ENCODE data around the gene CGNL1.
A peak's percentile ranks its signal among the peaks of the same experiment; 100 is the strongest.

Gene CGNL1

GRCh38 chr15:57528940-57529565 is 152.7 kb downstream of the CGNL1 start:
- DNase-seq: no peak

DNA sequence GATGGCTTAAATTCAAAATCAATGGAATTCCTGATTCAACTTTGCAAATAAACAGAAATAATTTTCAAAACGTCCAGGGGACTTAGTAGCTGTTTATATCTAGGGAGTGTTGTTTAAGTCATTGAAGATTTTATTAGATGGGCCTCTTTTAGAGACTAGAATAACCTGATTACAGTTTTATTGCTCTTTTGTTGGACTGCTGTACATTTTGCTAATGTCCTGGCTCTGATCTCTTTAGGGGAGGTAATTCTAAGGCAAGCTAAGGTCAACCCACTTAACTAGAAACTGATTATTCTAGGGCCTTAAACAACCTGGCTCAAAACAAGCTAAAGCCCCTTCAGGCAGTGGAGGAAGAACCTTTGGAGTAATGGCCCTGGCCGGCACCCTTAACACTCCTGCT is 153.4 kb downstream of the CGNL1 start:
- no peak for DNase-seq

DNA sequence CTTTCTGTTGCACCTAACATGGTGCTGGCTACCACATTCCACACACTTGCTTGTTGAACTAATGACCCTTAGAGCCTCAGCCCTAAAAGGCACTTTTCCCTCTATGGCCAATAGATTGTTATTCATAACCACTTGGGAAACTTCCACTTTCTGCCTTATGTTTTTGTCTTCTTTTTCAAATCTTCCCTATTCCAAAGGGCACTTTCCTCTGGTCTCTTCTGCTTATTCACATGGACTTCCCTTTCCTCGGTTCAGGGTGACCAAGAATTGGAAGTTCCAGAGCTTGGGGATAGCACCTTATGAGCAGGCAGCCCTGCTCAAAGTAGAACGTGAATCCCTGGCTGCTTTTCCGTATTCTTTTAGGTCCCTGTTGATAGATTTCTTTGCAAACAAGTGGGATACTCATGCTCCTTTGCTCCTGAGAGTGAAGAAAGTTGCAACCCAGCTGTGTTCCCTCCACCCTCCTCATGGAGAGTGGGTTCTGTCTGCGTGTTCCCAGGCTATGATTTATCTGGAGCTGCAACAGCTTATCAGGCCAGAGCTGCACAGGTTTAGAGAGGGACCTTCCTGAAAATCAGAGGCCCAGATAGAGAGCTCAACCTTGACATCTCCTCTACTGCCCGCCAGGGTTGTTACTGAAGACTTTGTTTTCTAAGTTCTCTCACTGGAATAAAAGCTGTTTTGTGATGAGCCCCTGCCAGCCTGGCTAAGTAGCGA is 156.6 kb downstream of the CGNL1 start:
- no peak for DNase-seq

GRCh38 chr15:57533448-57533799 is 157.1 kb downstream of the CGNL1 start:
- DNase-seq: no peak

- DNase-seq: no peak
Observed at GRCh38 chr15:57534281-57534680, 158.0 kb downstream of the CGNL1 start.

DNA sequence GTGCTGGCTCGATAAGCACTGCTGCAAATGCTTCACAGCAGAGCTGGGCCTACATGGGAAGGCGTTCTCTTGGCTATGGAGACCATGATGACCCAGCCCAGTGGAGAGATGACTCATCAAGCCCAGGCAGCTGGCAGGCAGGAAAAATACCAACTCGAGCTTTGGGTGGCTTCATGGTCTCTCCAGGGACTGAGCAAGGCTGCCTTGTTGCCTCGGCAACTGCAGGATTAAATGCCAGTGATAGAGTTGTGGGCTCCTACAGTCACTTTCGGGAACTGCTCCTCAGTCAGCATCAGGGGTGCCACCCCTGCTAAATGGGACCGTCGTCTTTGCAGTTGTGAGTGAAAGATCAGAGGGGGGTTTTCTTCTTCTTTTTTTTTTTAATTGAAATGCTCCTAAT is 160.8 kb downstream of the CGNL1 start:
- DNase-seq: peak; percentile 67

DNA sequence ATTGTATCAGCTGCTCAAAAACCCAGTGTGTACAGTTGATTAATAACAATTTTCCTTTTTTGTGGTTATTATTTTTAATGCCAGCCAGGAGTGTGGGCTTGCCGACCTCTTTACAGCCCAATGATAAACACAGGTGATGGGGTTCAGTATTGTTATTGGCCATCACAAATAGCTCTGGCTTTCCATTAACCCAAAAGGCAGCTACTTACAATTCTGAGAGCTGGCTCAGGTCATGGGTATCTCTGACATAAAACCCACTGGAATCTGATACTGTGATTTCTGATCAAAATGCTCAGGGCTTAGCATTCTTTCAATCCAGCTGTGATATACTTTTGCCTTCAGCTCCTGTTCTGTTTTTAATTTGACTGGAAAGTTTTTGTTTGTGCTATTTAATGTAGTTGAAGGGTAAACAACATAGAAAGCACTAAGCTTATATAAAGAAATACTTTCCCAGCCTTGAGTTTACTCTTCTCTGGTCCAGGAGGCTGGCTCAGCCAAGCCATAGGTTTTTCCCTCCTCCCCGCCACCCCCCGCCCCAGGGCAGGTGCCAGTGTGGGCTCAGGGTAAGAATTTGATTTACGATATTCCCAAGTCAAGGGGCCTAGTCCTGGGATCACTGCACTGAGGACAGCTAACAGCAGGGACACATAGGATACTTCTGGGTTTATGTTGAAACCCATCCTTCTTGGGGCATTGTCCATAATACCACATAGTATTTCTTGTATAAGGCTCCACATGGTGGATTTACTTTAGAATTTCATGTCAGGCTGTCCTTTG is 161.4 kb downstream of the CGNL1 start:
- no peak for DNase-seq

DNA sequence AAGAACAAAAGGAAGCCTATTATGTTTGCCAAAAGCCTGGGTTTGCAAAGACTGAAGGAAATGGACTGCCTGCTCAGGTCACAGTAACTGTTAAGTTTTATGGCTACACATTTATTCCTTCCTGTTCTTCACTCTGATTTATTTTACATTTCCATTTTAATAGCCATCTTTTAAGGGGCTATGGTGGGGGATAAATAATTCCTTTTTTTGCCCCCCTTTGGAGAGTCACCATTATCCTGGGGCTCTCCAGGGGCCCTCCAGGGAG is 161.9 kb downstream of the CGNL1 start:
- DNase-seq: no peak

GRCh38 chr15:57538821-57539220 is 162.5 kb downstream of the CGNL1 start:
- no peak for DNase-seq

GRCh38 chr15:57540211-57540610 is 163.9 kb downstream of the CGNL1 start:
- no peak for DNase-seq

DNA sequence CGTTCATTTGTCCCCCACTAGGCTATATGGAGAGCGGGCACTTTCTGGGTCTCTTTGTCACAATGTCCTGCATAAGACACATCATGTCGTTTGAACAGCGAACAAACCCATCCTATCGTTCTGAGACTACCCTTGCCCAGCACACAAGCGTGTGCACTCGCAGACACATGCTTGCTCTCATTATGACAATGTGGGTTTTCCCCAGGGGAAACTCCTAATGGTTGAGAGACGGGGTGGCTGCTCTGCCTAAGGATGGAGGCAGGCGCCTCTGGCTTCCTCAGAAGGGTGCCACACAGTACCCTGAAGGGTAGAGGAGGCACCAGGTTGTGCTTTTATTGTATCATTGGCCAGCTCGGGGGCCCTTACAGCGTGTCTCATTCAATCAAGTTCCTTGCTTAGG is 164.4 kb downstream of the CGNL1 start:
- DNase-seq: no peak

DNA sequence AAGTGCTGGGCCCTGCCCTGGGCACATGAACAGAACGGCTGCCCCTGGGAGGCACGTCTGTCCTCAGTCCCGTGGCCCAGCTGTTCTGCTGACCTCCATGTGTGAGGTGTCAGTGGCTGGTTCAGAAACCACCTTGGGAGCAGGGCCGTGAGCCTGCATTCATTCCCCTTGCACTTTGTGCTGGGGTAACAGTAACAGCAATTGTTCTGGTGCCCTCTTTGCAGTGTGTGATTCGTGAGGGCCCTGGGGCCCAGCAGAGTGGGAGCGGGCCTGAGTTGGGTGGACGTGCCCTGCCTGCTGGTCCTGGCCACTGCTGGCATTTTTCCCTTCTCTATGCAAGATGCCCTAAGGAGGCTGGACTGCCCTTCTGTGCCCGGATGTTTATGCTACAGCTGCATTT is 165.0 kb downstream of the CGNL1 start:
- DNase-seq: no peak

DNA sequence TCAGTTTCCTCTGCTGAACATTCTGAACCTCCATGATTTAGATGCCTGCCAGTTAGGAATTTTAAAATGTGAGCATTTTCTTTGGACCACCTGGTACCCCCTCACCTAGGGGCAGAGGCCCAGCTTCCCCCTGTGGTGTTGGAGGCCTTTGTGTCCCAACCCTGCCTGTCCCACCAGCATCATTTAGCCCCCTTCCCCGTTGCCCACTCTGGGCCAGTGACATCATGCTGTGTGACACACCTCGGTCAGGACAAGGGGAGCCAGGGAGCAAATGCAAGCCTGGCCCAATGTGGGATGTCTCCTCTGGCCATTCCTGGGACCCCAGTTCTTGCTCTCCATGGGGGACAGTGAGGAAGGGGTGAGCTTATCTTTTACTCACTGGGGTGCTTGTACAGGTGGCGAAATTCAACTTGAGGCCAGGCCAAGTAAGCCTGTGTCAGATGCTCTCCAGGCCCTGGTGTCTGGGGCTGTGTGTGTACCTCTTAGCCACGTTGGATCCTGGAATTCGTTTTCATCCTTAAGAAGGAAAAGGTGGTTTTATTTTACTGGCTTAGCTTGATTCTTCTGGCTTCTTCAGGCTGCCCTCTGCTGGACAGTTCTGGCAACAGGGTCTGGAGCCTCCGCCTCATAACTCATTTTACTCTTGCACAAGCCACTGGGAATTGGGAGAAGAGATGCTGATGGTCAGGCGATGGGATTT is 165.7 kb downstream of the CGNL1 start:
- DNase-seq: peak; percentile 42

DNA sequence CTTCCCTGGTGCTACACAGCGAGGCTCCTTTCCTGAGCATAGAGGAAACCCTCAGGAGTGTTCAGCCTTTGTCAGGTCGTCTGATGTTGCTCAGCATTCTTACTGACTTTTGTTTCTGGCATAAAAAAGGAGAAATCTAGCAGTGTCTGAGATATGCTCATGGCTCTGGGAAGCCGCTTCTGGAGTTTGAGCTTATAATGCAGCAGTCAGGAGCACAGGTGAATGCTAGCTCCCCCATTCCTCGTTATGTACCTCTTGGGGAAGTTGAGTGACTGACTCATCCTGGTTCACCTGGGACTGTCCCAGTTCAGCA is 166.2 kb downstream of the CGNL1 start:
- no peak for DNase-seq

GRCh38 chr15:57544848-57545480 is 168.7 kb downstream of the CGNL1 start:
- no peak for DNase-seq

DNA sequence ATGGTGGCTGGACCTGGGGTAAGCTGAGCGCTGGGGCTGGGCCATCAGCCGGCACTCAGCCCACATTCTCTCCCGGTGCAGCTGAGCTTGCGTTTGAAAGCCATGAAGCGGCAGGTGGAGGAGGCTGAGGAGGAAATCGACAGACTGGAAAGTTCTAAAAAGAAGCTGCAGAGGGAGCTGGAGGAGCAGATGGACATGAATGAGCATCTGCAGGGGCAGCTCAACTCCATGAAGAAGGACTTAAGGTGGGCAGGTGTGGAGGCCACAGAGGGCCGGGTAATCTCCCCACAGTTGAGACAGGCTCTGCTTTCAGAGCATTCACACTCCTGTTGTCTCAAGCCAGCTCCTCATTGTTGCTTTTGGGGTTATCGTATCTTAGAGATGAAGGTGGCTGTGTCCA is 169.7 kb downstream of the CGNL1 start:
- DNase-seq: no peak

DNA sequence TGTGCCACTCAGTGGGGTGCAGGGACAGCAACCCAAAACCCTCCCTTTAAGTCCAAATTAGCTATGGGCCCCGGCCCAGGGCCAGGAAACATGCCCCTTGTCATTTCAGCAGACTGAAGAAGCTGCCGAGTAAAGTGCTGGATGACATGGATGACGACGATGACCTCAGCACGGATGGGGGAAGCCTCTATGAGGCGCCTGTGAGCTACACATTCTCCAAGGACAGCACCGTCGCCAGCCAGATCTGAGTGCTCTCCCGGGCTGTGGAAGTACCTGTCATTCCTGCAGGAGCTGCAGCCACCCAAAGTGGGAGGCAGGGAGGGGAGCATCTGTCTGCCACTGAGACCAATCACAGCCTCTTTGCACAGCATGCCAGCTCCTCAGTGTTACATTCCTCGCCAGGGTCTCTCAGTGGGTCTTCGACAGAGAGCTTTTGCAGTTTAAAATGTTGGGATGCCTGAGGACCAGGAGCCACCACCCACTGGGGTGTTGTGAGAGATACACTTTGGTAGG is 171.0 kb downstream of the CGNL1 start:
- no peak for DNase-seq

DNA sequence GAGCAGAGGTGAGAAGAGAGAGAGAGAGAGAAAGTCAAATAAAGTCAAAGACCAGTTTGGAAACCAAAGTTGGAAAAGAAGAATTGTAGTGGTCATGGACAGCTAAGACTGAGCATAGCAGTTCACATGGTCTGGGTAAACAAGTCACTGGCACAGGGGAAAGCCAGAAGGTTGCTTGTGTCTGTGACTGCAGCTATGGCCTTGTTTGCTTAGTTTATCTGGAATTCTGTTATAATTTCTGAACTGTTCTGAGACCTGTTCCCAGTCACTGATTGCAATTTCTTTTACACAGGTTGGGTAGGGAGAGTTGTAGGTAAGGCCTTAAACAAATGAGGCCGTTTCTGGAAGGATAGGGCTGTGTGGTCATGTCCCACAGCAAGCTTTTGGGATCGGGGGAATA is 172.0 kb downstream of the CGNL1 start:
- DNase-seq: no peak

GRCh38 chr15:57548835-57549234 is 172.5 kb downstream of the CGNL1 start:
- DNase-seq: no peak

GRCh38 chr15:57549935-57550334 is 173.6 kb downstream of the CGNL1 start:
- DNase-seq: no peak

DNA sequence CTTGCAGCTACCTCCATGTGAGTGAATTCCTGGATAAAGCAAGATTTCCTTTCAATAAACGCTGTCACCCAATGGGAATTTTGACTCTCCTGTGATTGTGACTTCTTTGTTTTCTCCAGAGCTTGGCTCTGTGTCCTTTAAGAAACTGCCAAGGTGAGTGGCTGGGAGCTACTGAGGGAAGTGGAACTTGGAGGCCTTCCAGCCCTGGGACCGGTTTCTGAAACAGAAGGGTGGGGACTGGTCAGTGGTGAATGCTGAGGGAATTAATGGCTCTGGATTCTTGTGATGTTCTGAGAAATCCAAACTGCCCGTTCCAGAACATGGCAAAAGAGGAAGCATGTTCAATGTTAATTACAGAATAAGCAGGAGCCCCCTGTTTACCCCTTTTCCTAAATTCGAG is 174.3 kb downstream of the CGNL1 start:
- no peak for DNase-seq

DNA sequence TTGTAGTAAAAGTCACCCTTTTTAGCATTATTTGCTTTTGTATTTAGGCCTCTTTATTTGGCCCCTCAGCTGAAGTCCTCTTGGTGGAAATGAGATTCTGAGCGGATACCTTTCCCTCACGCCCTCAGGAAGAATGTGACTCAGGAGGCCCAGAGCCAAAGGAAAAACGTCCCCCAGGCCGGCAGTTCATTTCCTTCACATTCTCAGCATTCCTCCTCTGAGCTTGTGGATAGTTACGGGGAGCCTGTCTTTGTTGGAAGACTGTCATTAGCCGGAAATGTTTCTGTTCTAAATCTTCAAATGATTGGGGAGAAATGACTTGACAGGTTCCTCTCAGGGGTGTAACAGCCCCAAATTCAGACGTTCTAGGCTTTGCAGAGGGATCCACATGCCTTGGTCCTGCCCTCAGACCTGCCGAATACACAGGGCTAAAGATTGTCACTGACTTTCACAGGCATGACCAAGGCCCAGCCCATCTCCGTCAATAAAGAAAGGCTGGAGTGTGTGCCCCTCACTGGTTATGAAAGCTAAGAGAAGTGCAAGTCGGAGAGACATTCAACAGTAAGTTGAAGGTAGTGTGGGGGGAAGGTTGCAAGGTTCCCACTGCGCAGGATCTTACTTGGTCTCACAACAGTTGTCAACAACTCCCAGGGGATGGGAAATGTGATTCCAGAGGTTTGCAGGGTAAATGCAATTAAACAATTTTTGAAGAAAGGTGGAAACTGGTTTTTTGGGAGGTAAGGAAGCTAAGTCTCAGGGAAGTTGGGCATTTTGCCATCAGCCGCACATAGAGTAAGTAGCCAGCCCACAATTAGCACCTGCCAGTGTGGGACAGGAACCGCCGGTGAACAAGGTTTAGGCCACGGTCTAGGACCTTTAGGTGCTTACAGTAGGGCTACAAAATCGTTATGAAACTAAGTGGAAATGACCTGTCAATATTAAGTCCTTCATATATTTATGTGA is 175.7 kb downstream of the CGNL1 start:
- no peak for DNase-seq
